Uterus (tissue), 2 donors: ENCODE results near the gene DCAF4.
"Not testable (repeated sequence)": the region's sequence is repeated elsewhere in the genome, so short reads cannot be mapped to it uniquely, and the experiment has no call there.

Experiments
- CTCF ChIP-seq, 4 experiments: fragments of 200-600 bp in 2 of 4; fragments of 450-650 bp in 2 of 4; sonication (generic) in 2 of 4; IDR thresholded peaks; one replicate each; pipeline ENCODE4 v1.5.1; 2016 to 2019; ENCODE audit warnings: antibody characterized with exemption in 4 of 4, mild to moderate bottlenecking in 2 of 4, moderate library complexity in 1 of 4
- POLR2A ChIP-seq, 2 donors: fragments of 450-650 bp; IDR thresholded peaks; one replicate each; pipeline ENCODE4 v1.6.1; 2016; ENCODE audit warnings: antibody characterized with exemption in 2 of 2, mild to moderate bottlenecking in 1 of 2, moderate library complexity in 1 of 2

GRCh38 chr14:72961016-72961415 is 34.8 kb downstream of the DCAF4 start:
- TF ChIP-seq POLR2A, CTCF (IDR thresholded peaks at IDR 0.05): not testable (repeated sequence)
